ENCODE data around the gene SYCE1L. TPM values are rescaled to one million over a fixed set of nuclear protein-coding genes. Genes with fewer than 3 reads are reported as not detected.
"Not testable (repeated sequence)": the region's sequence is repeated elsewhere in the genome, so short reads cannot be mapped to it uniquely, and the experiment has no call there.

The SYCE1L gene
- total and polyA plus RNA-seq, 11 donors, result 0.32 to 2.0 (median 0.75) TPM; not detected in 6

DNA sequence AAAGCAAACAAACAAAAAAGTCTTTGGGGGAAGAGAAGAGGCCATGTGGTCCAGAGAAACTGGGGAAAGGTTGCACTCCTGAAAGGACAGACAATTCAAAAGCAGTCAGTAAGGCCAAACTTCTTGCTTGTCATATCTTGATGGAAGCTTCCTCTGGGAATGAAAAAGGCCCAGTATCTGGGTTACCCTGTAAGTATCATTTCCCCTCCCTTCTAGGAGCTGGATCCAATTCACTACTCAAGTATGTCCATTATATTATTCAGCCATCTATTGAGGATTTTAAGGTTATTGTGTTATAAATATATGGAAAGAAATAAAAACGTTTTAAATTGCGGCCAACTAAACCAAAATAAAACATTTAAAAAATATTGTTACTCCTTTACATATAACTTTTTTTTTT lies 34.2 kb upstream of the SYCE1L start:
- no peak overlapping the region for H3K27ac ChIP-seq
- H3K27me3 ChIP-seq, result peaks cover 0 to 3% (median 0%) of the 10 kb centered on the region in 9 donors
- intact Hi-C loops (cut with DNase I), result loop anchor here in 5 of 10 donors (5.0 to 10.0 kb wide), 4 partner anchors 98 to 880 kb away; no protein-coding TSS in a partner anchor
- no peak overlapping the region for H3K4me3 ChIP-seq
- no peaks in the 10 kb centered on the region for H3K9me3 ChIP-seq
- no peaks in the 10 kb centered on the region for H3K36me3 ChIP-seq
- DNase-seq (no peak), ATAC-seq (no peak)
- TF ChIP-seq POLR2A (IDR thresholded peaks at IDR 0.05), result no peak
- TF ChIP-seq CTCF (IDR thresholded peaks at IDR 0.05), result no peak
- 75 to 90% (median 87%) methylated on average over 2 of the region's 2 CpGs for WGBS, 4 donors
- H3K4me1 ChIP-seq, result no peaks in the 10 kb centered on the region

DNA sequence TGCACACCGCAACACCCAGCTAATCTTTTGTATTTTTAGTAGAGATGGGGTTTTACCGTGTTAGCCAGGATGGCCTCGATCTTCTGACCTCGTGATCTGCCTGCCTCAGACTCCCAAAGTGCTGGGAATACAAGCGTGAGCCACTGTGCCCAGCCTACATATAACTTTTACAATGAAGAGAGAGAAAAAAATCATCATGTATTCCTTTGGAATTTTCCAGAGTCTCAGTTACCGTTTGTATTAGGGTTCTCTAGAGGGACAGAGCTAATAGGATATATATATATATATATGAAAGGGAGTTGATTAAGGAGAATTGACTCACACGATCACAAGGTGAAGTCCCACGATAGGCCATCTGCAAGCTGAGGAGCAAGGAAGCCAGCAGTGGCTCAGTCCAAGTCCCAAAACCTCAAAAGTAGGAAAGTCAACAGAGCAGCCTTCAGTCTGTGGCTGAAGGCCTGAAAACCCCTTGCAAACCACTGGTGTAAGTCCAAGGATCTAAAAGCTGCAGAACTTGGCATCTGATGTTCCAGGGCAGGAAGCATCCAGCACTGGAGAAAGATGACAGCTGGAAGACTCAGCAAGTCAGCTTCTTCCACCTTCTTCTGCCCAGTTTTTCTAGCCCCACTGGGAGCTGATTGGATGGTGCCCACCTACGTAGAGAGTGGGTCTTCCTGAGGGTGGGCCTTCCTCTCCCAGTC lies 33.5 kb upstream of the SYCE1L start:
- ATAC-seq, H3K4me3 ChIP-seq, H3K9me3 ChIP-seq, H3K36me3 ChIP-seq, H3K4me1 ChIP-seq, H3K27me3 ChIP-seq: not testable (repeated sequence)
- 79 to 85% (median 82%) methylated on average over 9 of the region's 9 CpGs for WGBS, 4 donors
- peak overlapping the region in 1 of 12 donors; percentile 26 for H3K27ac ChIP-seq
- intact Hi-C loops (cut with DNase I), result loop anchor here in 5 of 10 donors (5.0 to 10.0 kb wide), 4 partner anchors 98 to 881 kb away; no protein-coding TSS in a partner anchor
- DNase-seq, result peak in 1 of 5 donors; percentile 23

DNA sequence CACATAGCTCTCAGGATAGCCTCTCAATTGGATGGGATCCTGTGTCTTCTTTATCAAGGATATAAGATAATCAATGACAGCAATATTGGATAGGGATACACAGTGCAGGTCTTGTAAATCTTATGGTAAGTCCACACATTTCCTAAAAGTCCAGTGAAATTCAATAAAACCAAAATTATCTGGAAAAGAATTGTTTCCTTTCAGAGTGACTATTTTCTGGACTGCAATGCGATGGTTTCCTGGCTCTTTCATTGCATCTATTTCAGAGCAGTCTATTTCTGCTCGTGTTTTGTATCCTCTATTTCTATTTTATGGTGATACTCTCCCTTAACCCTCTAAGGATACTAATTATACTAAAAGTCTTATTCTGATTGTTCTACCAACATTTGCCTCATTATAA lies 32.5 kb upstream of the SYCE1L start:
- DNase-seq (no peak), ATAC-seq (no peak)
- intact Hi-C loops (cut with DNase I), result loop anchor here in 5 of 10 donors (5.0 to 10.0 kb wide), 4 partner anchors 99 to 882 kb away; no protein-coding TSS in a partner anchor
- no peaks in the 10 kb centered on the region for H3K9me3 ChIP-seq
- no peaks in the 10 kb centered on the region for H3K36me3 ChIP-seq
- peaks cover 0 to 7% (median 0%) of the 10 kb centered on the region in 9 donors for H3K27me3 ChIP-seq
- no peaks in the 10 kb centered on the region for H3K4me1 ChIP-seq
- WGBS, 4 donors, result 61 to 67% (median 64%) methylated on average over 2 of the region's 2 CpGs
- H3K4me3 ChIP-seq, result no peak overlapping the region
- no peak overlapping the region for H3K27ac ChIP-seq
- no peak for TF ChIP-seq CTCF (IDR thresholded peaks at IDR 0.05)
- no peak for TF ChIP-seq POLR2A (IDR thresholded peaks at IDR 0.05)

DNA sequence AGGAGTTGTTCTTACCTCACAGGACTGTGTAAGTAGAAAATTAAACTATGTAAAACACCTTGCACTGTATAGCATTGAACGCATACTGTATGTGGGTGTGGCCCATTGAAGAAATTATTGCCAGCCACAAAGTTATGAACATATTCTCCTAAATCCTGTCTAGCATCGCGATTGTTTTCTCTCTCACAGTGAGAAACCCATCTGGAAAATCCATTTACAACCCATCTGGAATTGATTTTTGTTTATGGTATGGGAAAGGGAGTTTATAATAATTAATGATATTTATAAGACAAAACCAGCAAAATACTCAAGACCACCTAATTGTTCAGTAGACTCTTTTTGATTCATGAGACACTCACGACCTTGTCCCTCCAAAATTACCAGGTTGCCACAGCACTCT lies 30.3 kb upstream of the SYCE1L start:
- 59 to 73% (median 65%) methylated on average over 4 of the region's 4 CpGs for WGBS, 4 donors
- no peak for ATAC-seq

More for the DNA sequence above, 30.3 kb upstream of the SYCE1L start:
- intact Hi-C loops (cut with DNase I), result loop anchor here in 6 of 10 donors (2.0 to 10.0 kb wide), 5 partner anchors 102 to 1382 kb away; no protein-coding TSS in a partner anchor
- peaks cover 0 to 7% (median 0%) of the 10 kb centered on the region in 9 donors for H3K27me3 ChIP-seq
- no peak for DNase-seq
- no peaks in the 10 kb centered on the region for H3K36me3 ChIP-seq
- H3K27ac ChIP-seq, result no peak overlapping the region
- no peaks in the 10 kb centered on the region for H3K9me3 ChIP-seq
- no peak overlapping the region for H3K4me3 ChIP-seq
- no peak for TF ChIP-seq CTCF (IDR thresholded peaks at IDR 0.05)
- TF ChIP-seq POLR2A (IDR thresholded peaks at IDR 0.05), result no peak
- no peaks in the 10 kb centered on the region for H3K4me1 ChIP-seq
